Panc1 (cell line): ENCODE measurements around the gene CDC5L. TPM values are rescaled to one million over a fixed set of nuclear protein-coding genes. Genes with fewer than 3 reads are reported as not detected.

Source experiments
- ATAC-seq: fragments of 200-7000 bp; cut with Tn5 transposase; 2 replicates; pipeline ENCODE4 v1.9.1; 2020; ENCODE audit warnings: mild to moderate bottlenecking, moderate library complexity
- BruUV-seq: library from RNA; stranded (reverse); fragments of 400-500 nt; replicated peaks from 2 replicates; lab custom pipeline; 2021; lab: Mats Ljungman, UMichigan
- CTCF ChIA-PET: fragments of 300-600 bp; sonication (Branson Sonifier 250); formaldehyde crosslinking; loops from one replicate; lab custom pipeline; 2022; ENCODE audit warnings: antibody characterized with exemption; lab: Charles Lee
- POLR2A ChIA-PET: fragments of 300-600 bp; sonication (Branson Sonifier 250); formaldehyde crosslinking; loops from one replicate; lab custom pipeline; 2022; ENCODE audit warnings: antibody characterized with exemption; lab: Charles Lee
- DNase-seq: peaks from one replicate; pipeline ENCODE4 v3.0.0-alpha.2; 2010; ENCODE audit warnings: low read depth, low spot score
- H3K27ac ChIP-seq: 2 replicates; pipeline ENCODE4 v1.5.1; 2011; ENCODE audit warnings: mild to moderate bottlenecking, low read length, inconsistent platforms
- H3K27me3 ChIP-seq: fragments of 200-500 bp; sonication (Bioruptor generic); 2 replicates; pipeline ENCODE4 v1.6.0; 2014; ENCODE audit warnings: low read length, inconsistent platforms; ENCODE audit not compliant: control insufficient read depth, insufficient read depth
- H3K36me3 ChIP-seq: fragments of 200-500 bp; sonication (Bioruptor generic); 2 replicates; pipeline ENCODE4 v1.5.1; 2014; ENCODE audit warnings: inconsistent platforms, mild to moderate bottlenecking, low read length, moderate library complexity; ENCODE audit not compliant: control insufficient read depth, insufficient read depth
- H3K4me1 ChIP-seq: 2 replicates; pipeline ENCODE4 v1.5.1; 2011; ENCODE audit warnings: inconsistent platforms, mild to moderate bottlenecking, low read length, moderate library complexity; ENCODE audit not compliant: control insufficient read depth, insufficient read depth
- H3K4me3 ChIP-seq, 2 experiments: 2 replicates each; pipeline ENCODE4 v1.5.1; 2011 to 2012; ENCODE audit warnings: low read depth in 2 of 2, low read length in 2 of 2, mild to moderate bottlenecking in 2 of 2, inconsistent platforms in 1 of 2, moderate library complexity in 1 of 2
- H3K9me3 ChIP-seq: fragments of 200-500 bp; sonication (Bioruptor generic); 2 replicates; pipeline ENCODE4 v1.5.1; 2014; ENCODE audit warnings: low read depth, mild to moderate bottlenecking, inconsistent platforms, low read length, moderate library complexity; ENCODE audit not compliant: control insufficient read depth, insufficient read depth
- POLR2AphosphoS5 ChIP-seq: IDR thresholded peaks from 2 replicates; pipeline ENCODE4 v1.6.1; 2012; ENCODE audit warnings: mild to moderate bottlenecking, low read depth, low read length, moderate library complexity
- SIN3A ChIP-seq: IDR thresholded peaks from 2 replicates; pipeline ENCODE4 v1.6.1; 2012; ENCODE audit warnings: low read depth, mild to moderate bottlenecking, low read length, moderate library complexity, borderline replicate concordance; ENCODE audit not compliant: insufficient read depth
- TCF7L2 ChIP-seq: IDR thresholded peaks from 2 replicates; pipeline ENCODE4 v1.6.1; 2011; ENCODE audit warnings: mild to moderate bottlenecking, low read depth, low read length, inconsistent platforms
- in situ Hi-C: cut with HindIII; loops from 2 replicates; pipeline ENCODE4 v1.10.0; 2016; ENCODE audit warnings: low sequenced_read_pairs, low pct_unique_long_range_greater_than_20kb
- intact Hi-C: fragments of 100-400 bp; cut with micrococcal nuclease; formaldehyde crosslinking; loops from one replicate; pipeline ENCODE4 v1.10.0; 2022; ENCODE audit not compliant: unreplicated experiment
- total RNA-seq: library from RNA; stranded (reverse); gene quantifications from one replicate; pipeline ENCODE4 v1.2.1, GENCODE V29; 2021; ENCODE audit not compliant: unreplicated experiment
- TF ChIP-seq, protein P1 (sequence below), 2 experiments: IDR thresholded peaks; 2 replicates each; pipeline ENCODE4 v1.6.1; 2011 to 2012; ENCODE audit warnings: low read depth in 2 of 2, control low read depth in 1 of 2, low read length in 1 of 2, mild to moderate bottlenecking in 1 of 2, moderate library complexity in 1 of 2; ENCODE audit not compliant: insufficient read depth in 1 of 2
- TF ChIP-seq, protein P2 (sequence below): fragments of 450-650 bp; IDR thresholded peaks from 2 replicates; pipeline ENCODE4 v1.5.1; 2017; ENCODE audit warnings: mild to moderate bottlenecking

The CDC5L gene
- total RNA-seq, 1 experiment from 2014 or later: 23.3 TPM

DNA sequence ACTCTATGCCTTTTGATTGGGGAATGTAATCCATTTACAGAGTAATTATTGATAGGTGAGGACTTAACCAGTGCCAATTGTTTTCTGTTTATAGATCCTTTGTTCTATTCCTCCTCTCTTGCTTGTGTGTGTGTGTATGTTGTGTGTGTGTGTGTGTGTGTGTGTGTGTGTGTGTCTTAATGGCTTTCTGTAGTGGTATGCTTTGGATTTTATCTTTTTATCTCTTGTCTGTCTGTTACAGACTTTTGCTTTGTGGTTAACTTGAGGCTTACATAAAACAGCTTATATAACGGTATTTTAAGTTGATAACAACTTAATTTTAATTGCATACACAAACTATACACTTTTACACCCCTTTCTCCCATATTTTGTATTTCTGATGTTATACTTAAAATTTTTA, 54.7 kb downstream of the CDC5L start:
- peaks cover 3% of the 10 kb centered on the region; the same call in 1 of the 2 replicates for H3K9me3 ChIP-seq
- DNase-seq (no peak), ATAC-seq (no peak)
- H3K27ac ChIP-seq: no peak overlapping the region
- BruUV-seq: no TSS peak
- peaks cover 12% of the 10 kb centered on the region; the same call in 1 of the 2 replicates for H3K36me3 ChIP-seq
- POLR2A ChIA-PET: no interaction called here
- H3K27me3 ChIP-seq: no peaks in the 10 kb centered on the region
- intact Hi-C loops (no loop called here), in situ Hi-C loops (no loop called here)
- no peaks in the 10 kb centered on the region for H3K4me1 ChIP-seq
- no peak overlapping the region for H3K4me3 ChIP-seq
- TF ChIP-seq SIN3A (no peak), TCF7L2 (no peak), POLR2AphosphoS5 (no peak)
- TF ChIP-seq, protein P1, sequence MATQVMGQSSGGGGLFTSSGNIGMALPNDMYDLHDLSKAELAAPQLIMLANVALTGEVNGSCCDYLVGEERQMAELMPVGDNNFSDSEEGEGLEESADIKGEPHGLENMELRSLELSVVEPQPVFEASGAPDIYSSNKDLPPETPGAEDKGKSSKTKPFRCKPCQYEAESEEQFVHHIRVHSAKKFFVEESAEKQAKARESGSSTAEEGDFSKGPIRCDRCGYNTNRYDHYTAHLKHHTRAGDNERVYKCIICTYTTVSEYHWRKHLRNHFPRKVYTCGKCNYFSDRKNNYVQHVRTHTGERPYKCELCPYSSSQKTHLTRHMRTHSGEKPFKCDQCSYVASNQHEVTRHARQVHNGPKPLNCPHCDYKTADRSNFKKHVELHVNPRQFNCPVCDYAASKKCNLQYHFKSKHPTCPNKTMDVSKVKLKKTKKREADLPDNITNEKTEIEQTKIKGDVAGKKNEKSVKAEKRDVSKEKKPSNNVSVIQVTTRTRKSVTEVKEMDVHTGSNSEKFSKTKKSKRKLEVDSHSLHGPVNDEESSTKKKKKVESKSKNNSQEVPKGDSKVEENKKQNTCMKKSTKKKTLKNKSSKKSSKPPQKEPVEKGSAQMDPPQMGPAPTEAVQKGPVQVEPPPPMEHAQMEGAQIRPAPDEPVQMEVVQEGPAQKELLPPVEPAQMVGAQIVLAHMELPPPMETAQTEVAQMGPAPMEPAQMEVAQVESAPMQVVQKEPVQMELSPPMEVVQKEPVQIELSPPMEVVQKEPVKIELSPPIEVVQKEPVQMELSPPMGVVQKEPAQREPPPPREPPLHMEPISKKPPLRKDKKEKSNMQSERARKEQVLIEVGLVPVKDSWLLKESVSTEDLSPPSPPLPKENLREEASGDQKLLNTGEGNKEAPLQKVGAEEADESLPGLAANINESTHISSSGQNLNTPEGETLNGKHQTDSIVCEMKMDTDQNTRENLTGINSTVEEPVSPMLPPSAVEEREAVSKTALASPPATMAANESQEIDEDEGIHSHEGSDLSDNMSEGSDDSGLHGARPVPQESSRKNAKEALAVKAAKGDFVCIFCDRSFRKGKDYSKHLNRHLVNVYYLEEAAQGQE (IDR thresholded peaks at IDR 0.05; ENCODE audit: insufficient read depth in 1 of 2, low read depth in 2 of 2, low read length in 1 of 2): no peak
- TF ChIP-seq, protein P2, sequence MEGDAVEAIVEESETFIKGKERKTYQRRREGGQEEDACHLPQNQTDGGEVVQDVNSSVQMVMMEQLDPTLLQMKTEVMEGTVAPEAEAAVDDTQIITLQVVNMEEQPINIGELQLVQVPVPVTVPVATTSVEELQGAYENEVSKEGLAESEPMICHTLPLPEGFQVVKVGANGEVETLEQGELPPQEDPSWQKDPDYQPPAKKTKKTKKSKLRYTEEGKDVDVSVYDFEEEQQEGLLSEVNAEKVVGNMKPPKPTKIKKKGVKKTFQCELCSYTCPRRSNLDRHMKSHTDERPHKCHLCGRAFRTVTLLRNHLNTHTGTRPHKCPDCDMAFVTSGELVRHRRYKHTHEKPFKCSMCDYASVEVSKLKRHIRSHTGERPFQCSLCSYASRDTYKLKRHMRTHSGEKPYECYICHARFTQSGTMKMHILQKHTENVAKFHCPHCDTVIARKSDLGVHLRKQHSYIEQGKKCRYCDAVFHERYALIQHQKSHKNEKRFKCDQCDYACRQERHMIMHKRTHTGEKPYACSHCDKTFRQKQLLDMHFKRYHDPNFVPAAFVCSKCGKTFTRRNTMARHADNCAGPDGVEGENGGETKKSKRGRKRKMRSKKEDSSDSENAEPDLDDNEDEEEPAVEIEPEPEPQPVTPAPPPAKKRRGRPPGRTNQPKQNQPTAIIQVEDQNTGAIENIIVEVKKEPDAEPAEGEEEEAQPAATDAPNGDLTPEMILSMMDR: no peak
- CTCF ChIA-PET: interaction anchor here (0.6 kb wide), 1 partner anchor 60 kb away, joined by 6 read pairs; no protein-coding TSS in a partner anchor

DNA sequence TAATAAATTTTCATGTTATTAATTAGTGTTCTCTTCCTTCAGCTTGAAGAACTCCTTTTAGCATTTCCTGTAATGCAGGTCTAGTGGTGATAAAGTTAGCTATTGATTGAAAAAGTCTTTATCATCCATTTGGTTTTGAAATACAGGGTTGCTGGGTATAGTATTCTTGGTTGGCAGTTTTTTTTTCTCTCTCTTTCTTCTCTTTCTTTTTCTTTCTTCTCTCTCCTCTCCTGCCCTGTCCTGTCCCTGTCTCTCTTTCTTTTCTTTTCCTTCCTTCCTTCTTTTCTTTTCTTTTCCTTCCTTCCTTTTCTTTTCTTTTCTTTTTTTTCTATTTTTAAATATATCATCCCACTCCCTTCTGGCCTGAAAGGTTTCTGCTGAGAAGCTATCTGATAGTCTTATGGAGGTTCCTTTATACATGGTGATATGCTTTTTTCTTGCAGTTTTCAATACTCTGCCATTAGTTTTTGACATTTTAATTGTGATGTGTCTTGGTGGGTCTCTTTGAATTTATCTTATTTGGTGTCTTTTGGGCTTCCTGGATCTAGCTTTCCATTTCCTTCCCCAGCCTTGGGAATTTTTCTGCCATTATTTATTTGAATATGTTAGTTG, 55.4 kb downstream of the CDC5L start:
- peaks cover 12% of the 10 kb centered on the region; the same call in 1 of the 2 replicates for H3K36me3 ChIP-seq
- H3K27ac ChIP-seq: no peak overlapping the region
- H3K27me3 ChIP-seq: no peaks in the 10 kb centered on the region
- intact Hi-C loops (no loop called here), in situ Hi-C loops (no loop called here)
- no peak for DNase-seq
- H3K4me3 ChIP-seq: no peak overlapping the region
- H3K4me1 ChIP-seq: no peaks in the 10 kb centered on the region
- peaks cover 3% of the 10 kb centered on the region; the same call in 1 of the 2 replicates for H3K9me3 ChIP-seq
- no peak for ATAC-seq
- ChIA-PET POLR2A (no interaction called here), CTCF (interaction anchor here (0.7 kb wide), 1 partner anchor 185 kb away, joined by 3 read pairs; no protein-coding TSS in a partner anchor)
- TF ChIP-seq POLR2AphosphoS5 (no peak), TCF7L2 (no peak), SIN3A (no peak)
- TF ChIP-seq, protein P1 (IDR thresholded peaks at IDR 0.05; ENCODE audit: insufficient read depth in 1 of 2, low read depth in 2 of 2, low read length in 1 of 2): no peak
- TF ChIP-seq, protein P2: no peak
- BruUV-seq: no TSS peak
